WERI-Rb-1 (cell line): ENCODE measurements around the gene YBX2.
"Not testable (repeated sequence)": the region's sequence is repeated elsewhere in the genome, so short reads cannot be mapped to it uniquely, and the experiment has no call there.

Experiments
- DNase-seq: peaks from one replicate; pipeline ENCODE4 v3.0.0-alpha.2; 2020
- H3K27ac ChIP-seq: fragments of 250-450 bp; sonication (Bioruptor Pico); 2 replicates; pipeline ENCODE4 v1.5.1; 2020; ENCODE audit warnings: mild to moderate bottlenecking, moderate library complexity
- H3K27me3 ChIP-seq: fragments of 250-450 bp; sonication (Bioruptor Pico); 2 replicates; pipeline ENCODE4 v1.5.1; 2021; ENCODE audit warnings: mild to moderate bottlenecking, low read depth, moderate library complexity; ENCODE audit not compliant: insufficient read depth, severe bottlenecking
- H3K36me3 ChIP-seq: fragments of 250-450 bp; sonication (Bioruptor Pico); 2 replicates; pipeline ENCODE4 v1.5.1; 2020; ENCODE audit warnings: mild to moderate bottlenecking, moderate library complexity
- H3K4me3 ChIP-seq: 2 replicates; pipeline ENCODE4 v1.5.1; 2011; ENCODE audit warnings: low read depth, mild to moderate bottlenecking, control low read depth, low read length
- H3K9me3 ChIP-seq: fragments of 250-450 bp; sonication (Bioruptor Pico); 2 replicates; pipeline ENCODE4 v1.5.1; 2021; ENCODE audit warnings: mild to moderate bottlenecking, moderate library complexity; ENCODE audit not compliant: severe bottlenecking
- TF ChIP-seq, protein P1 (sequence below): IDR thresholded peaks from 2 replicates; pipeline ENCODE4 v1.5.1; 2011; ENCODE audit warnings: low read depth, mild to moderate bottlenecking, control low read depth, inconsistent platforms, low read length

The YBX2 gene

DNA sequence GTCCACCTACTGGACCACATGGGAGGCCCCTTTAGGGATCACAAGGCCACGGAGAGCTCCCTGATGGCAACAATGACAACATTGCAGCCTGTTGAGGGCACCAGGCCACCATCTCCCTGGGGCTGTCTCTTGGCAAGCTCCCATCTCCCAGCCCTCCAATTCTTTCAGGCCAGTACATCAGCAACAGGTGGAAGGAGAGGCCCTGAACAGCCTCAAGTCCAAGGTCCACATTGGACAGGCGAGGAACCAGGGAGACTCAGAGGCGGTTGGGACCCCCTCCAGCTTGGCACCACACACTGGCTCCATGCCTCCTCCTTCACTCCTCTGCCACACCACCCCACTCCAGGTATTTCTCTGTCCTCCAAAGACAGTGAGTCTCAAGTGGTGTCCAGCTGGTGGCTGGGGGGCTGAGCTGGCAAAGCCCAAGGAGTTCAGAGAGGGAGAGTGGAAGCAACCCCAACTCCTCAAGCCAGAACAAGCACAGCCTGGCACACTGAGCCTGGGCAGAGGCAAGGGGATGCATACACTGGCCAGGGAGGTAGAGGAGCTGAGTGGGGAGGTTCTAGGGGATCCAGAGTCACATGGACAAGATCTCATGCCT, 40.6 kb upstream of the YBX2 start:
- H3K27ac ChIP-seq = no peak overlapping the region
- H3K9me3 ChIP-seq = no peaks in the 10 kb centered on the region
- DNase-seq = no peak
- H3K27me3 ChIP-seq = no peaks in the 10 kb centered on the region
- no peak overlapping the region for H3K4me3 ChIP-seq
- TF ChIP-seq, protein P1, sequence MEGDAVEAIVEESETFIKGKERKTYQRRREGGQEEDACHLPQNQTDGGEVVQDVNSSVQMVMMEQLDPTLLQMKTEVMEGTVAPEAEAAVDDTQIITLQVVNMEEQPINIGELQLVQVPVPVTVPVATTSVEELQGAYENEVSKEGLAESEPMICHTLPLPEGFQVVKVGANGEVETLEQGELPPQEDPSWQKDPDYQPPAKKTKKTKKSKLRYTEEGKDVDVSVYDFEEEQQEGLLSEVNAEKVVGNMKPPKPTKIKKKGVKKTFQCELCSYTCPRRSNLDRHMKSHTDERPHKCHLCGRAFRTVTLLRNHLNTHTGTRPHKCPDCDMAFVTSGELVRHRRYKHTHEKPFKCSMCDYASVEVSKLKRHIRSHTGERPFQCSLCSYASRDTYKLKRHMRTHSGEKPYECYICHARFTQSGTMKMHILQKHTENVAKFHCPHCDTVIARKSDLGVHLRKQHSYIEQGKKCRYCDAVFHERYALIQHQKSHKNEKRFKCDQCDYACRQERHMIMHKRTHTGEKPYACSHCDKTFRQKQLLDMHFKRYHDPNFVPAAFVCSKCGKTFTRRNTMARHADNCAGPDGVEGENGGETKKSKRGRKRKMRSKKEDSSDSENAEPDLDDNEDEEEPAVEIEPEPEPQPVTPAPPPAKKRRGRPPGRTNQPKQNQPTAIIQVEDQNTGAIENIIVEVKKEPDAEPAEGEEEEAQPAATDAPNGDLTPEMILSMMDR = no peak
- no peaks in the 10 kb centered on the region for H3K36me3 ChIP-seq

- H3K36me3 ChIP-seq, H3K27me3 ChIP-seq, H3K9me3 ChIP-seq, DNase-seq, H3K27ac ChIP-seq, H3K4me3 ChIP-seq: not testable (repeated sequence)
Measured at GRCh38 chr17:7332600-7333069, 38.2 kb upstream of the YBX2 start.

DNA sequence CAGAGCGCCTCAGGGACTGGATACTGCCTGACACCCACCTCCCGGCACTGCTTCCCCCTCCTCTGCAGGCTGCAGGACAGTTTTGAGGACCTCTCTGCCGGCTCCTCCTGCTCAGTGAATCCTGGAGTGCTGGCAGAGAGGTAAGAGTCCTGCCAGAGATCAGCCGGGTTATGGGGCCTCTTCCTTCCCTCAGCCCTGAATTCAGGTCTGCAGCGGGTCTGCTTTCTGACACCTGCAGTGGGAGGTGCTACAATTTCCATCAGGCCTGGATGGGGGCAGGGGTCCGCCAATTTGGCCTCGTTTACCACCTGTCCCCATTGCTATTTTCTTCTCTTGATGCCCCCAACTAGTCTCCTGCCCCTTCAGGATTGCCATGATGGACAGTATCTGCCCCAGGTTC, 37.7 kb upstream of the YBX2 start:
- H3K27ac ChIP-seq = no peak overlapping the region
- H3K36me3 ChIP-seq = no peaks in the 10 kb centered on the region
- DNase-seq = no peak
- no peaks in the 10 kb centered on the region for H3K9me3 ChIP-seq
- no peaks in the 10 kb centered on the region for H3K27me3 ChIP-seq
- TF ChIP-seq, protein P1 = no peak
- H3K4me3 ChIP-seq = no peak overlapping the region

DNA sequence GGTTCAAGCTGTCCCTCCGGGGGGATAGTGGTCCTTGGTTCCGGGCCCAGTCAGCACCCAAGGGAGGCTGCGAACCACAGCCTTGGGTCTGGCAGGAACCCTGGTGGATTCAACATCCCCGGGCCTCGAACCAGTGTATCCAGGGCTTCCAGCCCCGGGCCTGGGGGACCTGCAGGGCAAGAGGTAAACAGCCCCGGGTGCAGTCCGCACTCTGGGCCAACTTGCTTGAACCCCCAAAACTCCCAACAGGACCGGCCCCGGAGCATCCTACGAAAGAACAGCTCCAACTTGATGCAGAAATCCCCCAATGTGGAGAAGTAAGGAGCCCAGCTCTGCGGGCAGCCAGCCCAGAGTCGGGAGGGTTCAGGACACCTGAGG, 36.2 kb upstream of the YBX2 start:
- H3K27me3 ChIP-seq = no peaks in the 10 kb centered on the region
- peak overlapping the region; percentile 80 for H3K27ac ChIP-seq
- TF ChIP-seq, protein P1 = no peak
- peaks cover 11% of the 10 kb centered on the region for H3K36me3 ChIP-seq
- H3K9me3 ChIP-seq = no peaks in the 10 kb centered on the region
- H3K4me3 ChIP-seq = peak overlapping the region; percentile 69
- no peak for DNase-seq

DNA sequence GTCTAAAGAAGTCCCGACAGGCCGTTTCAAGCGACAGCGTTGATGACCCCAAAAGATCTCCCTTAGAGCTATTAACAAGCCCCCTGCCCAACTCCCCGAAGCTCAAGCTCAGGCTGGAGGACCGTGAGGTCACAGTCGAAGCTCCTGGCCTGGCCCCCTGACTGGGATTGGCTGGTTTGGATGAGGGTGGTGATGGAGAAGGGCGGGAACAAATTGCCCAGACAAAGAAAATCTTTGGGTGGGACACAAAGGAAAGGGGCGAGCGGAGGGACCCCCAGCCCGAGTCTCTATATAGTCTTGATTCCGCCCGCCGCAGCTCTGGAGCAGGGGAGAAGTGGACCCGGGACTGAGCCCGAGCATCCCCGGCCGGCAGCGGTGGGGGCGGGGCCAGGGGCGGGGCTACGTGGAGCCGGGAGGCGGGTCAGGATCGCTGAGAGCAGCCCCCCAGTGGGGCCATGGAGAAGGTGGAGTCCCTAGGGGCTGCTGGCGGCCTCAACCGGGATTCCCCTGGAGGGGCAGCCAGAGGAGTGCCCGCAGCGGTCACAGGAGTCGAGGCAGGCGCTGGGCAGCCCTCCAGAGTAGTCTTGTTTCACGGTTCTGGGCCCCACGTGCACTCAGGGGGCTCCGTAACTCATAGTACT, 35.7 kb upstream of the YBX2 start:
- H3K27me3 ChIP-seq = no peaks in the 10 kb centered on the region
- peak; percentile 87 for DNase-seq
- peak overlapping the region; percentile 80 for H3K27ac ChIP-seq

DNA sequence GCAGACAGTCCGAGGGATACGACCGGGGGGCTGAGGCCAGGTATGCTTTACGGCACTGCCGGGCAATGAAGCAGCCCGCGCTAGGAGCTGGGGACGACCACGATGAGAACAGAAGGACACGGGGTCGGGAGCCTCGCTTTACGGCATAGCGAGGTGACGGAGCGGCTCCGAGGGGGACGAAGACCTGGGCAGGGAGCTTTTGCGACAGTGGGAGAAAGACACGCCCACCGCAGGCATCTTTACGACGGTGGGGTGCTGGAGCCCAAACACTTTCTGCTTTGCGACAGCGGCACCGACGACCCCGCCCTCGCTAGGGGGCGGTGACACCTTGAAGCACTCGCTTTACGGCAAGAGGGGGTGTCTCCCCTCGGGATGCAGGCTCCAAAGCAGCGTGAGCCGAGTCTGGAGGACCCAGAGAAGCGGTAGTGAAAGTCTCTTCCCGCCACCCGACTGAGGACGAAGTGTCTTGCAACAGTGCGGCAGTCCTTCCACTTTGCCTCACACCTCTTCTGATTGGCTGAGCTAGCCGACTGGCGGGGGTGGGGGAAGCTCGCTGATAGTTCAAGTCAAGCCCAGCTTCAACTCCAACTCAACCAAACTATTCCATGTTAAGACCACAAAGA, 35.0 kb upstream of the YBX2 start:
- peaks cover 19% of the 10 kb centered on the region for H3K36me3 ChIP-seq
- H3K27ac ChIP-seq = peak overlapping the region; percentile 80
- H3K9me3 ChIP-seq = no peaks in the 10 kb centered on the region
- DNase-seq = peak; percentile 99
- TF ChIP-seq, protein P1 = no peak
- H3K27me3 ChIP-seq = no peaks in the 10 kb centered on the region
- peak overlapping the region; percentile 69 for H3K4me3 ChIP-seq

More for the DNA sequence above, 35.7 kb upstream of the YBX2 start:
- TF ChIP-seq, protein P1 = no peak
- Histone ChIP-seq H3K9me3 (no peaks in the 10 kb centered on the region), H3K36me3 (peaks cover 15% of the 10 kb centered on the region), H3K4me3 (peak overlapping the region; percentile 69)
